HepG2 (cell line): Measurements from ENCODE around the gene ZNF554. TPM values are rescaled to one million over a fixed set of nuclear protein-coding genes. Genes with fewer than 3 reads are reported as not detected.
A peak's percentile ranks its signal among the peaks of the same experiment; 100 is the strongest.

Experiments used
- CREM ChIP-seq, 2 experiments: sonication (generic) in 1 of 2; formaldehyde crosslinking in 1 of 2; IDR thresholded peaks; 2 replicates each; pipeline versions ENCODE4 v1.4.0 to v1.6.1; 2016 to 2020; ENCODE audit warnings: antibody characterized with exemption in 1 of 2, mild to moderate bottlenecking in 1 of 2, missing genetic modification reagents in 1 of 2
- DMAP1 ChIP-seq: IDR thresholded peaks from 2 replicates; pipeline ENCODE4 v1.6.1; 2016
- HOXA7 ChIP-seq: sonication (generic); formaldehyde crosslinking; IDR thresholded peaks from 2 replicates; pipeline ENCODE4 v1.8.1; 2022; ENCODE audit warnings: mild to moderate bottlenecking, missing genetic modification reagents, moderate library complexity
- NFYB ChIP-seq: sonication (generic); formaldehyde crosslinking; IDR thresholded peaks from 2 replicates; pipeline ENCODE4 v1.4.0; 2020; ENCODE audit warnings: missing genetic modification reagents
- NR1H2 ChIP-seq: sonication (generic); formaldehyde crosslinking; IDR thresholded peaks from 2 replicates; pipeline ENCODE4 v1.8.1; 2022; ENCODE audit warnings: low read depth, missing genetic modification reagents, borderline replicate concordance
- RBAK ChIP-seq: sonication (generic); formaldehyde crosslinking; IDR thresholded peaks from 2 replicates; pipeline ENCODE4 v1.5.1; 2020; ENCODE audit warnings: mild to moderate bottlenecking, missing genetic modification reagents
- SAFB2 ChIP-seq: sonication (generic); formaldehyde crosslinking; IDR thresholded peaks from 2 replicates; pipeline ENCODE4 v1.5.1; 2020; ENCODE audit warnings: missing genetic modification reagents, low read depth, mild to moderate bottlenecking, borderline replicate concordance
- SRF ChIP-seq: IDR thresholded peaks from 2 replicates; pipeline ENCODE4 v1.6.1; 2011; ENCODE audit warnings: mild to moderate bottlenecking, low read depth, low read length, moderate library complexity
- SSRP1 ChIP-seq: IDR thresholded peaks from 2 replicates; pipeline ENCODE4 v1.6.1; 2016; ENCODE audit warnings: control low read depth
- TEAD3 ChIP-seq: optimal IDR thresholded peaks from 2 replicates; pipeline ENCODE3; 2016; ENCODE audit warnings: borderline replicate concordance
- ZBTB39 ChIP-seq: sonication (generic); formaldehyde crosslinking; IDR thresholded peaks from 2 replicates; pipeline ENCODE4 v1.5.0; 2020; ENCODE audit warnings: missing genetic modification reagents
- ZNF337 ChIP-seq: sonication (generic); formaldehyde crosslinking; IDR thresholded peaks from 2 replicates; pipeline ENCODE4 v1.5.1; 2020; ENCODE audit warnings: missing genetic modification reagents, low read depth, mild to moderate bottlenecking, borderline replicate concordance
- ZNF362 ChIP-seq: sonication (generic); formaldehyde crosslinking; IDR thresholded peaks from 2 replicates; pipeline ENCODE4 v1.4.0; 2020; ENCODE audit warnings: missing genetic modification reagents, mild to moderate bottlenecking, borderline replicate concordance
- ZNF574 ChIP-seq: sonication (generic); formaldehyde crosslinking; IDR thresholded peaks from 2 replicates; pipeline ENCODE4 v1.4.0; 2020; ENCODE audit warnings: missing genetic modification reagents
- ZNF816 ChIP-seq: sonication (generic); formaldehyde crosslinking; IDR thresholded peaks from 2 replicates; pipeline ENCODE4 v1.8.0; 2022; ENCODE audit warnings: missing genetic modification reagents, mild to moderate bottlenecking, borderline replicate concordance
- ZNF839 ChIP-seq: sonication (generic); formaldehyde crosslinking; IDR thresholded peaks from 2 replicates; pipeline ENCODE4 v1.4.0; 2020; ENCODE audit warnings: missing genetic modification reagents, mild to moderate bottlenecking, borderline replicate concordance
- polyA plus RNA-seq, 8 experiments: library from polyadenylated mRNA; depleted of rRNA in 3 of 8; stranded (reverse) in 7 of 8; unstranded in 1 of 8; fragments of >200 nt; fragmentation: Illumina TruSeq in 4 of 8; extraction: Trizol in 4 of 8; gene quantifications; 2 replicates each; pipeline versions ENCODE4 v1.2.1 to v1.2.3, GENCODE V29; 2011 to 2016; ENCODE audit warnings: low read depth in 4 of 8, missing spikeins in 1 of 8, mixed read lengths in 1 of 8; ENCODE audit not compliant: insufficient read depth in 1 of 8
- total RNA-seq, 5 experiments: library from RNA; depleted of rRNA; stranded (reverse); fragments of >200 nt; fragmentation: Illumina TruSeq; extraction: Trizol; gene quantifications; 2 replicates each; pipeline ENCODE4 v1.2.3, GENCODE V29; 2016; ENCODE audit warnings: low read depth in 1 of 5

Gene ZNF554
- total and polyA plus RNA-seq, 2 of the 13 experiments (the other 11 are each of a cell fraction or from before 2014, with no cell fraction given), result 2.2 to 2.7 TPM

- TF ChIP-seq ZNF362 (peak; percentile 46; the same call in 1 of the 2 replicates), ZBTB39 (CRISPR knock-in tag) (0 out of 2 replicates have a peak, but pooled peaks have one; percentile 73), ZNF574 (CRISPR knock-in tag) (peak; percentile 95), NFYB (peak; percentile 60), SSRP1 (CRISPR knock-in tag) (no peak), RBAK (CRISPR knock-in tag) (no peak), ZNF839 (CRISPR knock-in tag) (peak; percentile 86; the same call in 1 of the 2 replicates), HOXA7 (CRISPR knock-in tag) (no peak), SRF (no peak), DMAP1 (CRISPR knock-in tag) (peak; percentile 99), ZNF816 (peak; percentile 91; the same call in 1 of the 2 replicates), TEAD3 (CRISPR knock-in tag) (peak; percentile 88), ZNF337 (CRISPR knock-in tag) (no peak), SAFB2 (CRISPR knock-in tag) (peak; percentile 81; the same call in 1 of the 2 replicates), CREM (IDR thresholded peaks at IDR 0.05) (peak; percentile 96), CREM (CRISPR knock-in tag; IDR thresholded peaks at IDR 0.05) (peak; percentile 74), NR1H2 (peak; percentile 86; the same call in 1 of the 2 replicates)
These were observed 36.5 kb upstream of the ZNF554 start, which contains the start of gene SGTA (continued) for GRCh38 chr19:2782936-2783780.
